CD4-positive, alpha-beta T cell (primary cell): Measurements from ENCODE around the gene SNRNP200. TPM values are rescaled to one million over a fixed set of nuclear protein-coding genes. Genes with fewer than 3 reads are reported as not detected.

ENCODE experiments used
- ATAC-seq: fragments of 200-7000 bp; cut with Tn5 transposase; one replicate; pipeline ENCODE4 v1.10.0; 2022; ENCODE audit warnings: mild to moderate bottlenecking; ENCODE audit not compliant: poor library complexity
- CTCF ChIA-PET: fragments of 350-600 bp; sonication (Branson Sonifier 250); formaldehyde crosslinking; loops from one replicate; lab custom pipeline; 2021; ENCODE audit warnings: antibody characterized with exemption, inconsistent platforms; lab: Charles Lee
- POLR2A ChIA-PET: fragments of 350-600 bp; sonication (Branson Sonifier 250); formaldehyde crosslinking; loops from one replicate; lab custom pipeline; 2021; ENCODE audit warnings: antibody characterized with exemption, inconsistent platforms; lab: Charles Lee
- DNase-seq, 14 experiments: peaks; one replicate each; pipeline ENCODE4 v3.0.0-alpha.2; 2013 to 2020; ENCODE audit warnings: mixed read lengths in 2 of 14
- H3K27ac ChIP-seq, 2 donors: one replicate each; pipeline versions ENCODE4 v1.5.1 to v1.7.0; 2013; ENCODE audit warnings: low read length in 2 of 2, low read depth in 1 of 2, mild to moderate bottlenecking in 1 of 2
- H3K27me3 ChIP-seq, 2 experiments: 1 replicate in 1 of 2; 2 replicates in 1 of 2; pipeline versions ENCODE4 v1.6.1 to v1.7.0; 2013; ENCODE audit warnings: low read length in 2 of 2, control low read depth in 1 of 2, mild to moderate bottlenecking in 1 of 2, moderate library complexity in 1 of 2; ENCODE audit not compliant: insufficient read depth in 2 of 2, control insufficient read depth in 1 of 2
- H3K36me3 ChIP-seq: one replicate; pipeline ENCODE4 v1.6.1; 2013; ENCODE audit warnings: low read length, control low read depth; ENCODE audit not compliant: insufficient read depth
- H3K4me1 ChIP-seq: one replicate; pipeline ENCODE4 v1.6.1; 2013; ENCODE audit warnings: low read length, control low read depth; ENCODE audit not compliant: insufficient read depth
- H3K4me3 ChIP-seq: one replicate; pipeline ENCODE4 v1.5.1; 2013; ENCODE audit warnings: mild to moderate bottlenecking, low read length, moderate library complexity
- H3K9me3 ChIP-seq, 2 experiments: 1 replicate in 1 of 2; 2 replicates in 1 of 2; pipeline versions ENCODE4 v1.6.1 to v1.7.0; 2013; ENCODE audit warnings: low read length in 2 of 2, mild to moderate bottlenecking in 2 of 2, control low read depth in 1 of 2, moderate library complexity in 1 of 2; ENCODE audit not compliant: control insufficient read depth in 1 of 2, insufficient read depth in 1 of 2
- H3K27ac Mint-ChIP-seq: one replicate; pipeline ENCODE4 v1.8.0; 2020; ENCODE audit warnings: mixed read lengths
- H3K27me3 Mint-ChIP-seq: one replicate; pipeline ENCODE4 v1.8.0; 2021; ENCODE audit warnings: mixed read lengths
- H3K36me3 Mint-ChIP-seq: one replicate; pipeline ENCODE4 v1.8.0; 2021; ENCODE audit warnings: low read depth, mixed read lengths
- H3K4me1 Mint-ChIP-seq: one replicate; pipeline ENCODE4 v1.8.0; 2021; ENCODE audit warnings: low read depth, mixed read lengths
- H3K4me3 Mint-ChIP-seq: one replicate; pipeline ENCODE4 v1.8.0; 2020; ENCODE audit warnings: mild to moderate bottlenecking, mixed read lengths
- H3K9me3 Mint-ChIP-seq: one replicate; pipeline ENCODE4 v1.8.0; 2020; ENCODE audit warnings: mixed read lengths
- CTCF ChIP-seq: fragments of 200-600 bp; IDR thresholded peaks from one replicate; pipeline ENCODE4 v1.8.0; 2022; ENCODE audit warnings: antibody characterized with exemption, mild to moderate bottlenecking
- intact Hi-C, 2 experiments: fragments of 100-400 bp; cut with DNase I in 1 of 2; cut with micrococcal nuclease in 1 of 2; formaldehyde crosslinking; loops; one replicate each; pipeline versions ENCODE4 v1.15.1 to v1.9.0; 2023 to 2025; cut with DNase I, micrococcal nuclease
- total RNA-seq, 174 experiments: library from RNA in 2 of 174; stranded (reverse) in 2 of 174; gene quantifications; one replicate each; pipeline ENCODE4 v1.2.3 and lab custom pipeline; 2021 to 2026

SNRNP200 gene
- total RNA-seq, 2 experiments from 2014 or later: 274 to 297 TPM

- H3K27ac Mint-ChIP-seq: no peak overlapping the region
- H3K4me3 ChIP-seq: no peak overlapping the region
- intact Hi-C loops: no loop called here
- no peak for DNase-seq
- no peaks in the 10 kb centered on the region for H3K9me3 ChIP-seq
- H3K27me3 ChIP-seq: no peaks in the 10 kb centered on the region
- no peaks in the 10 kb centered on the region for H3K4me1 Mint-ChIP-seq
- H3K27ac ChIP-seq: no peak overlapping the region
- ATAC-seq: no peak
- TF ChIP-seq CTCF: no peak
- no peak overlapping the region for H3K4me3 Mint-ChIP-seq
- H3K9me3 Mint-ChIP-seq: no peaks in the 10 kb centered on the region
- H3K27me3 Mint-ChIP-seq: no peaks in the 10 kb centered on the region
- H3K36me3 ChIP-seq: peaks cover 76% of the 10 kb centered on the region
- ChIA-PET POLR2A (interaction anchor here (0.5 kb wide), 1 partner anchor 502 kb away, joined by 3 read pairs; no protein-coding TSS in a partner anchor), CTCF (no interaction called here)
- H3K36me3 Mint-ChIP-seq: peaks cover 93% of the 10 kb centered on the region
- no peaks in the 10 kb centered on the region for H3K4me1 ChIP-seq
These were observed 28.4 kb downstream of the SNRNP200 start for GRCh38 chr2:96276787-96277499.

- no peak overlapping the region for H3K27ac Mint-ChIP-seq
- H3K9me3 ChIP-seq: no peaks in the 10 kb centered on the region
- no peaks in the 10 kb centered on the region for H3K4me1 ChIP-seq
- H3K4me3 Mint-ChIP-seq: no peak overlapping the region
- DNase-seq: no peak
- no peak for ATAC-seq
- H3K36me3 ChIP-seq: peaks cover 76% of the 10 kb centered on the region
- H3K4me1 Mint-ChIP-seq: no peaks in the 10 kb centered on the region
- intact Hi-C loops: no loop called here
- no peak for TF ChIP-seq CTCF
- no peaks in the 10 kb centered on the region for H3K9me3 Mint-ChIP-seq
- H3K4me3 ChIP-seq: no peak overlapping the region
- POLR2A ChIA-PET: no interaction called here
- no peaks in the 10 kb centered on the region for H3K27me3 Mint-ChIP-seq
- CTCF ChIA-PET: no interaction called here
- peaks cover 95% of the 10 kb centered on the region for H3K36me3 Mint-ChIP-seq
- H3K27ac ChIP-seq: no peak overlapping the region
- no peaks in the 10 kb centered on the region for H3K27me3 ChIP-seq
These were observed 30.8 kb downstream of the SNRNP200 start for GRCh38 chr2:96274355-96275056.

- intact Hi-C loops: no loop called here
- Histone ChIP-seq H3K27ac (no peak overlapping the region), H3K36me3 (peaks cover 75% of the 10 kb centered on the region), H3K27me3 (no peaks in the 10 kb centered on the region), H3K4me1 (no peaks in the 10 kb centered on the region), H3K9me3 (no peaks in the 10 kb centered on the region), H3K4me3 (no peak overlapping the region)
- H3K27me3 Mint-ChIP-seq: no peaks in the 10 kb centered on the region
- no peak for DNase-seq
- no peak overlapping the region for H3K27ac Mint-ChIP-seq
- ChIA-PET CTCF (no interaction called here), POLR2A (no interaction called here)
- H3K9me3 Mint-ChIP-seq: no peaks in the 10 kb centered on the region
- peaks cover 95% of the 10 kb centered on the region for H3K36me3 Mint-ChIP-seq
- TF ChIP-seq CTCF: no peak
- H3K4me1 Mint-ChIP-seq: no peaks in the 10 kb centered on the region
- ATAC-seq: no peak
- H3K4me3 Mint-ChIP-seq: no peak overlapping the region
These were observed 31.6 kb downstream of the SNRNP200 start for GRCh38 chr2:96273763-96274162.
